HG02938 (cell line): ENCODE results near the gene MYO5C.

Experiments
- ATAC-seq: cut with Tn5 transposase; IDR thresholded peaks from one replicate; pipeline ENCODE4 v1.9.1; 2021; ENCODE audit warnings: mild to moderate bottlenecking, moderate library complexity; ENCODE audit not compliant: unreplicated experiment

The MYO5C gene

DNA sequence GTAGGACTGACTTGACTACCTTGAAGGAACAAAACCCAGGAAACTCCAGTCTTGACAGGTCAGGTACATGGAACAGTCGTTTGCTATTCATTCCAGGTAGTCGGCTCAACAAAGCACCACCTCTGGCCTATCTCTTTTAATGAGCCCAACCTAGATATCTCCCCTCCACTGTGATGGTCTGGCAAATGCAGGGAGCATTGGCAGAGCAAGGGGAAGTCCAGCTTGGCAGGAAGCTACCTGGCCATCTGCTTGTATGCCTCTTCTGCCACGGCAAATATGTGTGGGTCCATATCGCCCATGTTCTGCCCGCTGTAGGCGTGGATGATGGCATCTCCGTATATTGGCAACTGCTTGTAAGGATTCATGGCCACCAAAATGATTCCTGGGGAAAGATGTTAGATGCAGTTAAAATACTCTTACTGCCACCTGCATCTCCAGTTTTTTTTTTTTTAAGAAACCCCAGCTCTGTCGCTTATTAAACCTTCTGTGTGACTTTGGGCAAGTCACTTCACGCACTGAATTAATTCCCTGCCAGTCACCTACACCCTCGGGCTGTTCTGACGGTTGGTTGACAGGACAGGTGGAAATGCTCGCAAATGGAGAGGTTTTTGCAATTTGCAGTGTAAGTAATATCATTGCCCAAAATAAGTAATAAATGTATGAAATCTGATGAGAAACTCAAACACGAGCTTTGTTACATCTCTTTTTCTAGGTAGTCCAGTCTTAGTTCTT is 16.8 kb downstream of the MYO5C start:
- no peak for ATAC-seq

DNA sequence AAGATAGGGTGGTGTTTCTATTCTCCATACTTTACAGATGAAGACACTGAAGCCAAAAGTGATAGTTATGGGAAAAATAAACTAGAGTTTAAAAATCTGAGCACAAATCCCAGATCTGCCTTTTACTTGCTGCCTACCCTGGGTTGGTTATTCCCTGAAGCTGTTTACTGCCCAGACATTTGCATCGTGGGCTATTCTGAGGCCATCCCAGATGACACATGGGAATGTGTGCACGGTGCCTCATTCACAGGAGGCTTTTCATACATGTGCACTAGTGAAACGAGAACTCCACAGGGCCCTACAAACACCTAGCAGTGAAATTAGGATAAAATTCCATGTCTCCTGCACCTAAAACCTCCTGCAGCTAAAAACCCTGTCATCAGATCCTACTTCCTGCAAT is 17.5 kb downstream of the MYO5C start:
- no peak for ATAC-seq

DNA sequence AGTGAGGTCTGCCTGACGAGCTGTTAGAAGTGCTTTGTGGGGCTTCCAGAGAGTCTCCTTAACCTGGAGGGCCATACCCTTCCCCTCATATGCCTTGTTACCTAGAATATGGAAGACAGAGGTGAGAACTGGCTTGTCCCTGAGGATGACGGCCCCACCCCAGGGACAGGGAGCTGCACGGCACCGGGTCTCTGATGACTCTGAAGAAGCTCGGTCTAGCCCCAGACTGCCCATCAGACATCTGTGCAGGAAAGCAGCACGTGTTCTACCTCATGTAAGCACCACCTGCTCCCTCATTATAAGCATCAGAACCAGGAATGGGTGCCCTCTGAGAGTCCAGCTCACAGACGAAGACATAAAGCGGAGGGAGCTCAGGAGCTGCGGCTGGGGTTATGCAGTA is 18.0 kb downstream of the MYO5C start:
- no peak for ATAC-seq

DNA sequence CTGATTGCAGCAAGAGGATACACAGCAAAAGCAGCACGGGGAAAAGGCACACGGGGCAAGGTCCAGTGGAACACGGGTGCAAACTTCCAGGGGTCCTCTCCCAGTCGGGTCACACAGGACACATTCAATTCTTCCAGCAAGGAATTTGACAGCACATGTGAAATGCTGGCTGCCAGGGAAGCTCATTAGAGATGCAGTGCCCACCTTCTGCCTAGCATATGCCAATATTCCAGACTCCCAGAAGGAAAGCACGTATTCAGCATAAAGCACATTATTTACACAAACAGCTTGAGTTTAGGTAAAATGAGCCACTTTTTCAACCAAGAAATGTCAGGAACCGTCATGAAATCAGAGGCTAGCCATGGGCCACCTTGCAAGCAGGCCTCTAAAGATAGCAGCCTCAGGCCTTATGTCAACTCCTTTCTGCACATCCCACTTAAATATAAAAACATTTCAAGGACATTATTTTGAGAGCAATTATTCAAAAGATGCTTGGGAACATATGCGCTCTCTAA is 19.3 kb downstream of the MYO5C start:
- ATAC-seq: no peak

DNA sequence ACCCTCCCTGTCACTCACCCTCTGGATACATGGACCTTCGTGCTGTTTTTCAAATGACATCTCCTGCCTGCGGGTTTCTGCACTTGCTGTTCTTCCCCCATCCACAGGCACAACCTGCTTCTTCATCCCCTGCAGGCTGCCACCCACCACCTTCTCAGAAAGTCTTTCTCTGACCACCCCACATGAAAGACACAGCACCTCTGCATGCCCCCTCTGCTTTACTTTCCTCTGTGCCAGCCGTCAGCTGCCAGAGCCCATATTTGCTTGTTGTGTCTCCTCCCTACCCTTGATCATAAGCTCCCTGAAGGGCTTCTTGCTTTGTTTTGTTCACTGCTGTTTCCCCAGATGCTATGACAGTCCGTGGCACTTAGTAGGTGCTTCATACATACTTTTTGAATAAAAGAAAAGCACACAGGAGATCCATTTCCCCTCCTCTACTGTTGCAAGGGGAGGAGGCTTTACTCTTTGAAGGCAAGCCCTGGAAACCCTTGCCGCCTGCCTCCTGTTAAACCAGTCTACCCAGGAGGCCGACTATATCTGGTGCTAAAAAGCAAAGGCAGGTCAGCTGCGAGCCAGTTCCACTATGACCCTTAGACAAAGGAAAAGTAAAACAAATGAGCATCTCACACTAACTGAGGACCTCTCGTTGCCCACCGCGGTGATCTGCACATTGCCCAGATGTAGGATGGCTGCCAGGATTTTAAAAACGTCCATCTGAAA is 31.9 kb downstream of the MYO5C start:
- no peak for ATAC-seq

DNA sequence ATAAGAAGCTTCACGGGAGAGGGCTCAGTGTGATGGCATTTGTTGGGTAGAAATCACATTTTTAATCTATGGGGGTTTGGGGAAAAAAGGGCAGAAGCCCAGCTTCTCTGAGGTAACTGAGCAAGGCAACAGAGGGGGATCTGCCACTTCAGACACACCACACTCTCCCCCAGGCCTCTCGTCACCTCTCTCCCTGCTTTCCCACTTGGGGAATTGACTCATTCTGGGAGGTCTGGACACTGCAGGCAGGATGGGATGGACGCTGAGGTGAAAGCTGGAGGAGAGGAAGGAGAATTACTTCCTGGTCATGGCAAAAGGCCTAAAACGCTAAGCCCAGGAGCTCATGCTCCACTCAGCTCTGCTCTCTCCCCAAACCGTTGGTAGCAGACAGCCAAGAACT is 33.2 kb downstream of the MYO5C start:
- ATAC-seq: no peak

DNA sequence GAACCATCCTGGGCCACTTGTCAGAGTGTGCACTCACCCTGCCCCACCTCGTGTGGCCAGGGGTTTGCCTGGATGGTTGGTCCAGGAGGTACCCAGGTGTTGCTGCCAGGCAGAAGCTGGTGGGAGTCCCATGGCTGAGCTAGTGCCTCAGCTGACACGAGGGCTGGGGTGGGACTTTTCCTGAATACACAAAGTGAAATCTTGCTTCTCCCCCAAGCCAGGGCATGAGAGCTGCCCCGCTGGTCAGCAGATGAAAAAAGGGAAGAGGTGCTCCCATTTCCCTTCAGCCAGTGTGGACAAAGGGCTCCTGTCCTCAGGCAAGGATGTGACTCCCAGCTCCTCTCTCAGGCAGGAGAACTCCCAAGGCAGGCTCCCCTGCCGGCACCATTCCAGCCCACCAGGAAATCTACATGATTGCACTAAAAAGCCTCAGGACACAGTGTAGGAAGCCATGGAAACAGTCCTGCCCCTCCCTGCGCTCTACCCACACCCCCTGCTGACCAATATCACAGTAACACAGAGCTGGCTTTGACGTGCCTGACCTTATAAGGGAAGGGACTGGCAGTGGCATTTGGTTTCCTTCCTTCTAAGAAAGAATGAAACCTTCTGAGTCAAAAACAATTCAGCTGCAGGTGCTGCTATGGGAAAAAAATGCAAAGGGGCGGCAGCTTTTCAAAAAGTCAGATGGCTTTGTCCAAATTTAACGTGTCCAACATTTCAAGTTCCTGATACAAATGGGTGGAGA is 33.9 kb downstream of the MYO5C start:
- peak; percentile 99 for ATAC-seq

DNA sequence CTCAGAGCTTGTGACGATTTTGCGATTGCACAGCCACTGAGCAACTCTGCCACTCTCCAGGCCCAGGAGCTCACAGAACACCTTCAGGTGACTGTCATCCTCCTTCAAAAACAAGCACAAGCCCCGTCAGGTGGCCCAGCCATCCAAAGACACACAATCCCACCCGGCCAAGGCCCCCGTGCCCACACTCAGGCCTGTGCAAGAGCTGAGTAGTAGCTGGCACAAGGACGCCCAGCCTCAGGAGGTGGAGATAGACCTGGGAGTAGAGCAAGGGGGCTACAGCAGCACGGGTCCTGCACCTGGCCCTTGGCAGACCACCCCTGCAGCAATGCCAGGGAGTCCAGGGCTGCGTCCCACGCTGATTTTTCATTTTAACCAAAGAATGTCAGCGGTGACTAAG is 34.6 kb downstream of the MYO5C start:
- no peak for ATAC-seq

DNA sequence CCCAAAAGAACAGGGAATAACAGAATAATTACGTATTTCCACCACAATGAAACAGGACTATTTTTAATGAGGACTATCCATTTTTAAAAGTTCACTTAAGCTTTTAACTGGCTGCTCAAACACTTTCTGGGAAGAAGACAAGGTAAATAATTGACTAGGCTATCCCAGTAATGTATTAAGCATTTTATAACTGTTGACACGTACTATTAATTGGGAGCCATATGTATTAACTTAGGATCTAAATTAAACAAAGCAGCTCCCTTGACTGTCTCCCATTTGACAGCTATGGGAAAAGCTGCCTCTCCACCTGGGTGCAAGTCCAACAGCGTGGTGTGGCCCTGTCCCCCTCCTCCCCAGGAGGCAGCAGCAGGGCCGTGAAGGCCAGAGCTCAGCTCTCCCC is 36.1 kb downstream of the MYO5C start:
- no peak for ATAC-seq

DNA sequence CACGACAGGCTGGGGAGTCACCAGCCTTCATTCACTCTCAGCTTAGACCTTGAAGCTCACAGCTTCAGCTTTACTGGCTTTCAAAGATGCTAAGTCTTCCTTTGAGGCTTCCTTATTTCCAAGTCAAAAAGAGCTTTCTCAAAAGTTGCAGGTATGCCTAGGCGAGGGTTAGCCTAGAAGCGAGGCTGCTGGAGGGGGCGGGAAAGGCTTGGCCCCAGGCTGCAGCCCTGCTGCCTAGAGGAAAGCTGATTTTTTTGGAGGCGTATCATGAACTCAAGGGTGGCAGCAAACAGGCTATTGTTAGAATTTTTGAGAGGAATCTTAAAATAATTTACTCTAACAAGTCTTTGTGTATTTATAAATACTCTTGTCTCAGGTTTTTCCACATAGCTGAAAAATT is 37.1 kb downstream of the MYO5C start:
- no peak for ATAC-seq

DNA sequence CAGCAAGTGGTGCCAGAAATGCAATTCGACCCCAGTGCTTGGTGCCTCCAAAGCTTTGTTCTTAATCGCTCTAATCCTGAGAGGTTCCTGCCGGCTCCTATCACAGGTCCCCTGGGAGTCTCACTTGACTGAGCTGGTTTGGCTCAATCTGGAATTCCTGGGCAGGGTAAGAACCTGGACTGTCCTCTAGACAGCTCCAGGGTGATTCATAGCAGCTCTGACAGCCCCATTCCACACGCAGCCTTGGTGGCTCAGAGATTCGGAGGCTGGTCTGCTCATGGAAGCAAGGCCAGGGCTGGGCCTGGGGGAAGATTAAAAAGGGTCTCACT is 37.9 kb downstream of the MYO5C start:
- ATAC-seq: no peak

DNA sequence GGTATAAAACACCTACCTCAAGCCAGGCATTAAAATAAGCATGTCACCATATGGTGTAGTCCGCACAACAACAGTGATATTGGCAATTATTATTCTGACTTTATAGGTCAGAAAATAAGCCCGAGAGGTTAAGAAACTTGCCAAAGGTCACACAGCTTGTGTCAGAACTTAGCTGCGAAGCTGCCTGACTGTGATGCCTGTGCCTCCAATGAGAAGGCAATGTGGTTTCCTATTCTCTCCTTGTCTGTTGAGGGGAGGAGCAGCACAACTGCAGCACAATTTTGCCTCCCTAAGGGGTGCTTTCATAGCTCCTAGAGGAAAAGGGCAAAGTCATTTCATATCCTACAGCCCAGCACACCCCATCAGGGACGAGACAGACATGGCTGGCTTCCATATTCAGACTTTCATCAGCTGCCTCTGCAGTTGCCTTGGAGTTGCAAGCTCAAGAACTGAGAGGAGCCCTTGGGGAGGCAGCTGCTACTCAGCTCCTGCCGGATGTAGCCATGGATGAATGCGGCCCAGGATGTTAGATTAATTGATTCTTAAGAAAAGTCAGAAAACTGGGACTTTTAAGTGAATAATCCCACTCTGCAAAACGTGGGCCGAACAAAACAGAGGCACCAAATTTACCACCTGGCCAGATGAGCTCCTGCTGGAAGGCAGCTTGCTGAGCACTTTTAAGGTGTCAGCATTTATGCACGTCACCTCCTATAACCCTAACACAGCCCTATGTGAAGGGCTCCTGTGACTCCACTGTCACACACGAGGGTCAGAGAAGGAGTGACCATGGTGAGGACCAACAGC is 38.5 kb downstream of the MYO5C start:
- ATAC-seq: no peak

DNA sequence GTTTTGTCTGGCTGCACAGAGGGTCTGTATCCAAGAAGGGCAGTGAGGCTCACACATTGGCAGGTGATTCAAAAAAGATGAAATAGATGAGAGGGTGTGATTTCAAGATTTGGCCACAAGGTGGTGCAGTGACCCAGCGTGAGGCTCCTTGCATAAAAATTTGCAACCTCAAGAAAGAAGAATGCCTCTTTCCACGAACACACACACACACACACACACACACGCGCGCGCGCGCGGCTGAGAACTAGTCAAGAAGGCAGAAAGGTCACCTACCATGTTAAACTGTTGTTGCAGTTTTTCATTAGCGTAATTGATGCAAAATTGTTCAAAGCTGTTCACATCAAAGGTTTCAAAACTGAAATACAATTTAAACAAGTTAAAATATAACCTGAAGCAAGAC is 39.2 kb downstream of the MYO5C start:
- peak; percentile 46 for ATAC-seq

DNA sequence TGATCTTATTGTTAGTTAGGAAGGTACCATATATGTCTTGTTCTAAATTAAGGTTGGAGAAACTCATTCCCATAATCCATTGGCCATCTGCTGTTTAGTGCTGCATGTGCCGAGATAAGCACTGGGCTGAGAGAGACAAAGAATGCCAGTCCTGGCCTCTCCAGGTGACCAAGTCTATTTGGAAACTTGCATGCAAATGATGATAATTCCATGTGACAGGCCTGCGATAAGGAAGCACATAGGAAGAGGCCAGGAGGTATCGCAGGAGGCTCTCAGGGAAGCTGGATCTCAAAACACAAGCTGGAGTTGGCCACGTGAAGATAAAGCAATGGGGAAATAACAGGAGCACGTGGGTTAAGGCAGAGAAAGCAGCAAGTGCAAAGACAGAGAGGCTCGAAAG is 39.7 kb downstream of the MYO5C start:
- ATAC-seq: no peak

DNA sequence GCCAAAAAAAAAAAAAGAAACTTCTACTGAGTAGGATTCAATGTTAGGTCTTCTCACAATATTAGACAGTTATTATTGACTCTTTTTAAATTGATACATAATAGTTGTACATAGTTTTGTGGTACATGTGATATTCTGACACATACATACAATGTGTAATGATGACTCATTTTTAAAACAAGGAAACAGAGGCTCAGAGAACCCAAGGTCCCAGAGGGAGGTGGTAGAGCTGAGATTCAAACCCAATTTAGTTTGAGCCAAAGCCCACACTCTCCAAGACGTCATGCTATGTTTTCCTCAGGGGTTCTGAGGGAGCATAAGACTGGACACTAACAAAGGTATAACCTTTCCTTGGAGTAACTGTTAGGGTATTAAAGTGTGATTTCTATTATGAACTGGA is 40.6 kb downstream of the MYO5C start:
- ATAC-seq: no peak

DNA sequence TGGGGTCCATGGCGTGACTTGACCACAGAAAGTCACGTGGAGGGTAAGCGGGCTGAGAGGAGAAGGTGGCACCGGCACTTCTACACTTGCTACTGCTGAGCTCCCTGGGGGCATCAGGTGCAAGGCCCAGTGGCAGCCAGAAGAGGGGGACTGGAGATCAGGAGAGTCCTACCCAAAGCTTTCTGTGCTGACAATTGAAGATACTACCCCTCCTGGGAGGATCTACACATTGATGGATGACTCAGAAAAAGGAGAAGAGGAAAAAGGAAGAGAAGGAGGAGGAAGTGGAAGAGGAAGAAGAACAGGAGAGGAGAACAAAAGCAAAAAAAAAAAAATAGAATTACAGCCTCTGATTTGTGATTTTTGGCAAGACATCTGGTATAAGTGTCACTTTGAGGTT is 41.2 kb downstream of the MYO5C start:
- no peak for ATAC-seq

DNA sequence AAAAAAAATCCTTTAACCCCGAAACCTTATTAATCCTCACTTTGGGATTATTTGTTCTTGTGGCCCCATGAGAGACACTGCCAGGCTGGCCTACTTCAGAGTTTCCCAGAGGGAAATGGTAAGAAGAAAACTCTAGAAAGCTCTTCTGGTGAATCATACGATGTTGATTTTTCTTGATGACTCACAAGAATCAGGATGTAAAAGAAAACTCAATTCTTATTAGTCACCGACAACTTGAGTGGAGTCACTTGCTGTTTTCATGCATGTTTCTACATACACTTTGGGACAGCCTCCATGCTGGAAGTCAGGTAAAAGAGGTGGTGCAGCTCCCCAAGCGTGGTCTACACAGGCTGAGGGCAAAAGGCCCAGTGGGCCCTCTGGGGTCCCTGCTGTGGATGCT is 42.8 kb downstream of the MYO5C start:
- ATAC-seq: no peak

DNA sequence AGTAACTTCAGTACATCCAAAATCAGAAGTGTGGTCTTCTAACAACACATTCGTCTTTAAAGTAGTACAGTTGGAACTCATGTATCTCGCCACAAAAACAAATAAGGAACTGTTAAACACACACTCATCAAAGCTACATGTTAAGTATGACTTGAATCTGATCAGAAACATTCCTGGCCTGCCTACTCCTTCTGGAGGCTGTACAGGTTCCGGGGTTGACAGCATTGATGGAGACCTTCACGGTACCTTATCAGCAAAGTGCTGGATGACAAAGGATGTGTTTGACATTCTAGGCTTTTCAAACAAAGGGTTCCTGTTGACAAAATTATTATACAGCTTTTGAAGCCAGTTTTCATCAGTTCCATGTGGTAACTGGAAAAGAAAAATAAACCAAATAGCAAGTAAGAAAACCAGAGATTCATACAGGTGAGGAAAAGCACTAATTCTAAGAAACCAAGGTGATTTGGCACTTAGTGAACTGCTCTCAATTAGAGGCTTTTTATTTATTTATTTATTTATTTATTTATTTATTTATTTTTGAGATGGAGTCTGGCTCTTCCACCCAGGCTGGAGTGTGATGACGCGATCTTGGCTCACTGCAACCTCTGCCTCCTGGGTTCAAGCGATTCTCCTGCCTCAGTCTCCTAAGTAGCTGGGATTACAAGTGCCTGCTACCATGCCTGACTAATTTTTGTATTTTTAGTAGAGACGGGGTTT is 44.3 kb downstream of the MYO5C start:
- ATAC-seq: no peak

DNA sequence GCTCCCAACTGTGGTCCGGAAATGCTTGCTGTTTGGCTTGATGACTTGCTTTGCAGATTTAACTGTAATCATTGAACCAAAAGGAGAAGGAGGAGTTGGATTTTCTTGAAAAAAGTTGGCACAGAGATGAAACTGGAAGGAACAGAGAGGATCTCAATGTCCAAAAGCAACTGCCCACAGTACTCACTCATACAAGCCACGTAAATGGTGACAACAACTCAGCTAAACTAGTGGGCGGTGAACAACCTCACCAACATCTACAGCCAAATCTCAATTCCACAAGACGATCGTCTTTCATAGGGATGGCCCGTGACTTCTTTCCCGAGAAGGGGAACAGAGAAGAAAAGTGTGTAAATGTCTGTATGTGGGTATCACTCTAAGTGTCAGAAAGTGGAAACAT is 48.1 kb downstream of the MYO5C start:
- ATAC-seq: no peak

DNA sequence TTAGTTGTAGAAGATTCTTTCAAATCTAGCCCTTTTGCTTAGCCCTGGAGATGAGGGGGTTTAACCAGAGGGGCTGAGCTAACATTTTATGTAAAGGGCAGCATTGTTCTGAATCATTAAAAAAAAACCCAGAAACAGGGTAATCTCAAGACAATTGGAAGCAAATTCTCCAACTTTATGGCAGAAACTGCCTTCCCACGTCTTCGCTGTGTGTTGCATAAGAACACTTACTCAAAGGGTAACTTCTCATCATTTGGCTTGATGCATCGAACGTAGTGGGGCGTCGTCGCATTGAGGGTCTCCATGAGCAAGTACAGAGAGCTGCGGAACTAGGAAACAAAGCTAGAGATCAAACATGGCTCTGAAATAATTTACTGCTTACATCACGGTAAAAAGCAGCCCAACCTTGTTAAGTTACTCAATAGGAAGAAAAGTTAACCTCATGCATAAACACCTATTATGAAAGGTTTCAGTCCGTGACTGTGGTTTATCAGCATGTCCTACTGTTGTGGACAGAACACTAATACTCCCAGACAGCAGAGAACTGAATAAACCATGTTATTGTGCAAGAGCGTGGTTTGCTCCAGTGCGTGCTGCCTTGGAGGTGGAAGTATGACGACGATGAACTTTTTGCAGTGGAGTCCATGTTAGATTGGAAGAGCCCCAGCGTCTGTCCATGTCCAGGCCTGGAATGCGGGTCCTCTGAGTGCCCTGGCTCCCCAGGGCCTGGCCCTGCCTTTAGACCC is 48.7 kb downstream of the MYO5C start:
- ATAC-seq: no peak
